Activated B cell treated with CpG ODN at 0.5 μM for 24 hours (primary cell): ENCODE measurements around the gene SPAG9. TPM values are rescaled to one million over a fixed set of nuclear protein-coding genes. Genes with fewer than 3 reads are reported as not detected.

ENCODE experiments used
- ATAC-seq: fragments of 200-7000 bp; cut with Tn5 transposase; one replicate; pipeline ENCODE4 v1.10.0; 2021; ENCODE audit warnings: low read depth, mild to moderate bottlenecking, moderate library complexity
- CTCF ChIA-PET: fragments of 350-600 bp; sonication (Branson Sonifier 250); formaldehyde crosslinking; loops from one replicate; lab custom pipeline; 2021; ENCODE audit warnings: antibody characterized with exemption; lab: Charles Lee
- POLR2A ChIA-PET: fragments of 350-600 bp; sonication (Branson Sonifier 250); formaldehyde crosslinking; loops from one replicate; lab custom pipeline; 2021; ENCODE audit warnings: antibody characterized with exemption; lab: Charles Lee
- DNase-seq: peaks from one replicate; pipeline ENCODE4 v3.0.0; 2022
- H3K27ac Mint-ChIP-seq: one replicate; pipeline ENCODE4 v1.8.0; 2020; ENCODE audit warnings: mixed read lengths
- H3K27me3 Mint-ChIP-seq: one replicate; pipeline ENCODE4 v1.8.0; 2021; ENCODE audit warnings: mixed read lengths
- H3K36me3 Mint-ChIP-seq: one replicate; pipeline ENCODE4 v1.8.0; 2021; ENCODE audit warnings: low read depth, mixed read lengths
- H3K4me1 Mint-ChIP-seq: one replicate; pipeline ENCODE4 v1.8.0; 2021; ENCODE audit warnings: mixed read lengths
- H3K4me3 Mint-ChIP-seq: one replicate; pipeline ENCODE4 v1.8.0; 2020; ENCODE audit warnings: mild to moderate bottlenecking, mixed read lengths
- H3K9me3 Mint-ChIP-seq: one replicate; pipeline ENCODE4 v1.8.0; 2020; ENCODE audit warnings: mixed read lengths
- intact Hi-C: fragments of 100-400 bp; cut with micrococcal nuclease; formaldehyde crosslinking; loops from one replicate; pipeline ENCODE4 v1.15.1; 2024
- total RNA-seq: library from RNA; stranded (reverse); gene quantifications from 2 replicates; pipeline ENCODE4 v1.2.3, GENCODE V29; 2022
- TF ChIP-seq, protein P1 (sequence below): fragments of 200-600 bp; IDR thresholded peaks from one replicate; pipeline ENCODE4 v1.8.0; 2022; ENCODE audit warnings: antibody characterized with exemption, mild to moderate bottlenecking

SPAG9 gene
- total RNA-seq, 1 donor from 2014 or later, result 49.3 TPM

DNA sequence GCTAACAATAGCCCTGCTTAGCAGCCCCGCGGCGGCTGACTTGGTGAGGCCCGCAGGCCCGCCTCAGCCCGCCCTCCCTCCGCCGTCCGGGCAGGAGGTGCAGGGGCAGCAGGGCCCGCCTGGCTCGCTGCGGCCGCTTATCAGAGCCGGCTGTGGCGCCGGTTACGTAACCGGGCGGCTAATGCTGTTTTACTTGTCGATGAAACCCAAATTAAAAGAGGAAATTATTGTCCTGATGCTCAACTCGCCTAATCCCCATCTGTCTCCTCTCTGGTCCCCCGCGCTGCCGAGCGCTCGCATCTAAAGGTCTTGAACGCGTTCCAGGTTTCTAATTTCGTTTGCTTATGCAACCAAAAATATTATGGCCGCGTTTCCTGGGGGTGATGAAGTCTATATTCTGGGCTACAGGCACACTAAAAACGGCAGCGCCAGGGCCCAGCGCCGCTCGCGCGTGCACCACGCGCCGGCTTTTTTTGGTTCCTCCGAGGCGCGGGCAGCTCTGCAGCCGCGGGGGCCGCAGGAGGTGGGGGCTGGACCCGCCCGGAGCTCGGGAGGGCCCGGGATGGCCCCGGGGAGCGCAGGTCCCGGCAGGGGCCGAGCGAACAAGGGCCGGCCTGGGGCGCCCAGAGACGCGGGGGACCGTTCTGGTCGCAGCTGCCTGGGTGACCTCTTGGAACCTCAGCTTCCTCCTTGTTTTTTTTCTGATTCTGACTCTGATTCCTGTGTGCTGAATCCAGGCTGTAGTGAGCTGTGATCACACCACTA is 189.3 kb downstream of the SPAG9 start:
- Mint-ChIP-seq H3K9me3 (no peaks in the 10 kb centered on the region), H3K36me3 (no peaks in the 10 kb centered on the region), H3K27ac (peak overlapping the region; percentile 24), H3K4me1 (peaks cover 14% of the 10 kb centered on the region), H3K4me3 (peak overlapping the region; percentile 84), H3K27me3 (peaks cover 11% of the 10 kb centered on the region)
- TF ChIP-seq, protein P1, sequence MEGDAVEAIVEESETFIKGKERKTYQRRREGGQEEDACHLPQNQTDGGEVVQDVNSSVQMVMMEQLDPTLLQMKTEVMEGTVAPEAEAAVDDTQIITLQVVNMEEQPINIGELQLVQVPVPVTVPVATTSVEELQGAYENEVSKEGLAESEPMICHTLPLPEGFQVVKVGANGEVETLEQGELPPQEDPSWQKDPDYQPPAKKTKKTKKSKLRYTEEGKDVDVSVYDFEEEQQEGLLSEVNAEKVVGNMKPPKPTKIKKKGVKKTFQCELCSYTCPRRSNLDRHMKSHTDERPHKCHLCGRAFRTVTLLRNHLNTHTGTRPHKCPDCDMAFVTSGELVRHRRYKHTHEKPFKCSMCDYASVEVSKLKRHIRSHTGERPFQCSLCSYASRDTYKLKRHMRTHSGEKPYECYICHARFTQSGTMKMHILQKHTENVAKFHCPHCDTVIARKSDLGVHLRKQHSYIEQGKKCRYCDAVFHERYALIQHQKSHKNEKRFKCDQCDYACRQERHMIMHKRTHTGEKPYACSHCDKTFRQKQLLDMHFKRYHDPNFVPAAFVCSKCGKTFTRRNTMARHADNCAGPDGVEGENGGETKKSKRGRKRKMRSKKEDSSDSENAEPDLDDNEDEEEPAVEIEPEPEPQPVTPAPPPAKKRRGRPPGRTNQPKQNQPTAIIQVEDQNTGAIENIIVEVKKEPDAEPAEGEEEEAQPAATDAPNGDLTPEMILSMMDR, result no peak
- DNase-seq, result no peak
- POLR2A ChIA-PET, result interaction anchor here (0.6 to 2.6 kb wide), 2 partner anchors 65 to 192 kb away, joined by 6 to 26 read pairs; partner anchors contain the start of gene TOB1
- CTCF ChIA-PET, result no interaction called here
- intact Hi-C loops, result no loop called here
- peak; percentile 78 for ATAC-seq

DNA sequence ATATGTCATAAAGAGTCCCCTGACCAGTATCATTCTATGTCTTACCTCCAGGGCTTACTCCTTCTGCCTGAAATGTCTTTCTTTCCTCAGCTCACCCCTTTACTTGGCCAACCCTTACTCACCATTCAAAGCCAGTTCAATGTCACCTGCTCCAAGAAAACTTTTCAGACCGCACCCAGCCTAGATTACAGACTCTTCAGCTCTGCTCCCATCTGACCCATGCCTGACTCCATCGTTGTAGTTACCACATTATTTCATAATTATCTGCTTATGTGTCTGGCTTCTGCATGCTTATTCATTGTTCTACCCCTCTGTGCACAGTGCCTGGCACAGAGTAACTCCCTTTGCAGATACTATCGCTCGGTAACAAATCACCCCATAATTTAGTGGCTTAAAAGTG is 192.0 kb downstream of the SPAG9 start:
- intact Hi-C loops, result no loop called here
- ChIA-PET POLR2A (no interaction called here), CTCF (no interaction called here)
- no peaks in the 10 kb centered on the region for H3K9me3 Mint-ChIP-seq
- DNase-seq (no peak), ATAC-seq (no peak)
- H3K4me3 Mint-ChIP-seq, result no peak overlapping the region
- peaks cover 11% of the 10 kb centered on the region for H3K27me3 Mint-ChIP-seq
- H3K36me3 Mint-ChIP-seq, result no peaks in the 10 kb centered on the region
- no peak overlapping the region for H3K27ac Mint-ChIP-seq
- TF ChIP-seq, protein P1, result no peak
- H3K4me1 Mint-ChIP-seq, result peaks cover 14% of the 10 kb centered on the region

DNA sequence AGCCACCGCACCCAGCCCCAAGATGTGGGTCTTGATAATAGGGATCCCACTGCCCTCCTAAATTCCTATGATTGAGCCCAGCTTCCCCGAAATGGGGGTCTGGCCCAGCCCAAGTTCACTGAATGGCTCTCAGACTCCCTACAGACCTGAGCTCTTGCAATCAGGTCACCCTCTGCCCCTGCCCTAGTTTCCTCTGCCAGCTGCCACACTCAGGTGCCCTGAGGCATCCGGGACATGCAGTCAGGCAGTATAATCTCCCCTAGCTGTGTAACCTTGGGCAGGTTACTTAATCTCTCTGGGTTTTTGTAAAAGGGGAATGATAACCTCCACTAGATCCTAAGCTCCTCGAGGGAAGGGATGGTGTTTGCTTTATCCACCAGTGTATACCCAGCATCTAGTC is 193.4 kb downstream of the SPAG9 start:
- ChIA-PET POLR2A (interaction anchor here (1.1 kb wide), 2 partner anchors 8 to 61 kb away, joined by 4 to 6 read pairs; partner anchors contain the start of gene TOB1), CTCF (no interaction called here)
- Mint-ChIP-seq H3K27ac (no peak overlapping the region), H3K36me3 (no peaks in the 10 kb centered on the region), H3K9me3 (no peaks in the 10 kb centered on the region), H3K4me3 (no peak overlapping the region), H3K4me1 (peaks cover 14% of the 10 kb centered on the region), H3K27me3 (peaks cover 11% of the 10 kb centered on the region)
- no peak for DNase-seq
- no peak for ATAC-seq
- intact Hi-C loops, result no loop called here
- TF ChIP-seq, protein P1, result no peak

DNA sequence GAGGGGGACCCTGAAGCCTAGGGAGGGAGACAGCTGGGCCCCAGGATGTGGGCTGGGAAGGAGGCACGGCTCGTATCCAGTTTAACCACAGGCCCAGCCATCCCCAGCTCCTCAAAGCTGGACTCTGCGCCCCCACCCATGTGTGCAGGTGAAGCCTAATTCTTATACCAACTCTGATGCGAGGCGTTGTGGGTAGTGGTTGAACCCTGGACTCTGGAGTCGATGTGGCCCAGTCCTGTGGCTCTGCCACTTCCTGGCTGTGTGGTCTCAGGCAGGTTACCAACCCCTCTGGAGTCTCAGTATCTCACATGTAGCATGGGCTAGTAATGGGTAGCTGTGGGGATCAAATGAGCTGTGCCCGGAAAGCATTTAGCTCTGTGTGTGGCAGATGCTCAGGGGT is 194.1 kb downstream of the SPAG9 start:
- no peak for DNase-seq
- no peaks in the 10 kb centered on the region for H3K36me3 Mint-ChIP-seq
- POLR2A ChIA-PET, result interaction anchor here (1.1 kb wide), 1 partner anchor 8 kb away, joined by 6 read pairs; no protein-coding TSS in a partner anchor
- TF ChIP-seq, protein P1, result no peak
- no peak overlapping the region for H3K27ac Mint-ChIP-seq
- intact Hi-C loops, result no loop called here
- H3K4me3 Mint-ChIP-seq, result no peak overlapping the region
- CTCF ChIA-PET, result no interaction called here
- no peaks in the 10 kb centered on the region for H3K9me3 Mint-ChIP-seq
- H3K4me1 Mint-ChIP-seq, result peaks cover 14% of the 10 kb centered on the region
- peaks cover 11% of the 10 kb centered on the region for H3K27me3 Mint-ChIP-seq
- ATAC-seq, result no peak

DNA sequence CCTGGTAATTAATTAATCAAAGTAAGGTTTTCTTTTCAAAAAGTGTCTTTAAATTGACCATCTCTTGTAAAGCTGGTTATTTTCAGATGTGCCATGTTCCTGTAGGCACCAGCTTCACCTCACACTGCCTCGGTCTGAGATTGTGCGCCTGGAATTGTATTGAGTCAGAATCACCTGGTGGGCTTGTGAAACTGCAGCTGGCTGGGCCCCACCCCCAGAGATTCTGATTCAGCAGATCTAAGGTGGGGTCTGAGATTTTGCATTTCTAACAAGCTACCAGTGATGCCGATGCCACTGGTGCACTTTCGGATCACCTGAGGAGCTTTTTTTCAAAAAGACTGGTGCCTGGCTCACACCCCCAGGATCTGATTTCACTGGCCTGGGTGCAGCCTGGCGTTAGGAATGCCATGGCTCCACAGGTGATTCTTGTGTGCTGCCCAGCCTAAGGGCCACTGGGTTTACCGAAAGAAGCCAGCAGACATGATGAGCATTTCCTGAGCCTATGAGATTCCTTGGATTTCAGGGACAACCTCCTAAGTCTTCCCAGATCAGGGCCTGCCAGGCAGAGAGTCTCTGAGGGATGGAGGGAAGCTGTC is 195.3 kb downstream of the SPAG9 start:
- no peak for DNase-seq

More for the DNA sequence above, 195.3 kb downstream of the SPAG9 start:
- Mint-ChIP-seq H3K4me3 (no peak overlapping the region), H3K27me3 (peaks cover 8% of the 10 kb centered on the region), H3K36me3 (no peaks in the 10 kb centered on the region), H3K9me3 (no peaks in the 10 kb centered on the region), H3K27ac (no peak overlapping the region), H3K4me1 (peaks cover 10% of the 10 kb centered on the region)
- ATAC-seq, result no peak
- TF ChIP-seq, protein P1, result no peak
- POLR2A ChIA-PET, result no interaction called here
- CTCF ChIA-PET, result interaction anchor here (0.8 kb wide), 1 partner anchor 31 kb away, joined by 3 read pairs; no protein-coding TSS in a partner anchor
- intact Hi-C loops, result no loop called here
